Urothelium cell line (cell line): ENCODE data around the gene TBX19.
A peak's percentile ranks its signal among the peaks of the same experiment; 100 is the strongest.

Experiments used
- DNase-seq: peaks from one replicate; pipeline ENCODE4 v3.0.0; 2011; ENCODE audit warnings: low spot score, mixed read lengths
- FAIRE-seq: peaks from 2 replicates; lab custom pipeline; 2011; peaks lifted over from hg19 to GRCh38; lab: Jason Lieb, UNC

TBX19 gene

DNA sequence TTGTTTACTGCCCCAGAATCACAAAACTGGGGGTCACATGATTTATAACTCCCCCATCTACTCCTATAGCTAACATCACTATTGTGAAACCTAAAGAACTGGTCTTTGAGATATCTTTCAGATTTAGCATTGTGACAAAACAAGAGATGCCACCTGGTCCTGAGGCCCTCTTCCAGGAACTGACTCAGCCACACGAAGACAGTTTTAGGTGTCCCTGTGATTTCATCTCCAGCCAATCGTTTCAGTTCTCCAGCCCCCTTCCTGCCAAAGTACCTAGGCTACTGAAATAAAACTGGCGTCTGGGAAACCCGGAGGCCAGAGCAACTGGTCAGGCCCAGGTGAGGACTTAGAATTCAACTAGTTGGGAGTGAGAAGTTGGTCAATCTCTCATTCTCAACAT is 36.6 kb downstream of the TBX19 start:
- no peak for DNase-seq
- FAIRE-seq: no peak

DNA sequence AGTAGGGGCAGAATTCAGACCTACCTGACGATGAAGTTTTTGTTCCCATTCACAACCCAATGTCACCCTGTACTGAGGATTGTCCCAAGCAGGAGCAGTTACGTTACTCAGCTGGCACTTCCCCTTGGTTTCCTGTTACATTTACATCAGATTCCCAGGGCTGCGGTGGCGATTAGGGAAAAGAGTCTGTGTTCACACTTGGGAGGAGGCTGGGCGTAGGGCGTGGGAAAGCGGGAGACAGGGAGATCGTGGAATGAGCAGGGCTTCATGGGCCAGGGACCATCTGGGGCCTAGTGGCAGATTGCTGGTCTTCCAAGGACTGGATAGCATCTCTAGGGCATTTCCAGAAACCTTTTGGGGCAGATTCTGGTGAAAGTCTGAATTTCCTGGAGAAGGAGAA is 39.0 kb downstream of the TBX19 start:
- DNase-seq (no peak), FAIRE-seq (no peak)

DNA sequence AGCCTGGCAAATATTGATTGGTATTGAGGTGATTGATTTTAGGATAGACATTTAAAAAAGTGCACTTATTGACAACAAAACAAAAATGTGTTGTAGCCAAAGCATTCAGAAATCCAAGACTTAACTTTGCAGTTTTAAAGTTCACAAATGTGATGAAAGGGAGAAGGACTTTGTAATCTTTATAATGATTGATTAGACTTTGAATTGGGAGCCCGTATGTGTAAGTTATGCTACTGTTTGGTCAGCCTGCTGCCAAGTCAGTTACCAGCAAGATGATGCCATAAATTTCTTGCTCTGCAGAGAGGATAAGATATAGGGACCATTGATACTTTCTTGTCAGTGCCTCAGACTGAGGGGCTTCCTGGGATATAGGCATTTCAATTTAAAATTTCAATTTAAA is 39.5 kb downstream of the TBX19 start:
- no peak for FAIRE-seq
- no peak for DNase-seq

DNA sequence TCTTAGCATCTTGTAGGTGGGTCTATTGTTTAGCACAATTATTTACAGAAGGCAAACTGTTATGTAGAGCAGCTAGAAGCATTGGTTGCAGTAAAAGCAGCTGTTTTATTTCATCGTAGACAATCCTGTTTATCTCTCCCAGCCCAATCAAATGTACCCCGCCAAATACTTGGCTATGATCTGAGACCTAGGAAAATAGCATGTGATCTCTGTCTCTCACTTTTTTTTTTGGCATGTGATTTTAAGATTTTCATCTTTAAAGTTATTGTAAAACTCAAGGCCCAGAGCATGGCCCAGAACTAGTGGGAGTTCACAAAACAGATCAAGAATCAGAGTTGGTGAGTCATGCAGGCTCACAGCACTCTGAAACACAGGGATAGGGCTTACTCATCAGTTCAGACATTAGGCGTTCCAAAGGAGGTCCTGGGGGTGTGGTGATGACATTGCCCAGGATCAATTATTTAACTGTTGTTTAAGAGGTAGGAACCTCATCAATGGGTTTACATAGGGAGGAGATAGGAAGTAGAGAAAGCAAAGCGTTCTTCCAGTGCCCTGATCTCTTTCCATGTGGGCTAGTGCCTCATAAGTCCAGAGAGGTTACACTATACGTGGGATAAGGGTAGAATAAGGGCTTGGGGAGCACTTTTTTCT is 40.2 kb downstream of the TBX19 start:
- FAIRE-seq: no peak
- DNase-seq: peak; percentile 68

DNA sequence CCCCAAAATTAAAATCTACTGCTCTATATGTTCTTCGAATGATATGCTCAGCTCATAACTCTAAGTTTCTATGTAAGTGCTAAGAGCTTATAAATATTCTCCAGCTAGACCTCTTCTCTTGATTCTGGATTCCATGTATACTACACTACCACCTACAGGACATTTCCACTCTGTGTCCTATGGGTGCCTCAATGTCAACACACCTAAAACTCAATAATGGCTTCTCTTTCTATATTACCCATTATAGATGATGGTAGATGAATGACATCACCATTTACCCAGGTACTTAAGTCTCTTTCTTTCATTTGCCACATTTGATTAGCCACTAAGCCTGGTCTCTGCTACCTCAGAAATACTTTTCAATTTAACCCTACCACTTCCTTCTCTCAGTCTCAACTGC is 41.3 kb downstream of the TBX19 start:
- DNase-seq (no peak), FAIRE-seq (no peak)

DNA sequence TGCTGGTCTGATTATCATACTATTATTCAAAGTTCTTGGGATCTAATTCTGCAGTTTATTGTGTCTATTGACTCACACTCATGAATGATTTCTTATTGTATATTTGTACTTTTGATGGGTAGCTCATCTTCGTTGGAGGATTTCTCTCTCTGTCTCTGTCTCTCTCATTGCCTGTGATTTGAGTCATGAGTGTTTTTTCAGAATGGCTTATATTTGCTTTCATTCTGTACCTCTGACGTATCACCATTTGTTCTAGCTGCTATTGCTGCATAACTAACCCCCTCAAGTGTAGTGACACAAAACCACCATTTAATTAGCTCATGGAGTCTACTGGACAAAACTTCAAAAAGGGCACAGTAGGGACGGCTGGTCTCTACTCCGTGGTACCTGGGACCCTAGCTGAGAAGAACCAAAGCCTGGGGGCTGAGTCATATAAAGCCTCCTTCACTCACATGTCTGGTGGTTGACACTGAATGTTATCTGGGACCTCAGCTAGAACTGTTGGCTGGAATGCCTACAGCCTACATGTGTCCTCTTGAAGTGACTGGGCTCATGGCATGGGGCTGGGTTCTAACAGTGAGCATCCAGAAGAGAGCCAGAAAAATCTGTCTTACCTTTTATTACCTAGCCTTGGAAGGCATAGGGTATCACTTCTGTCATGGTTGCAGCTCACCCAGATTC is 44.2 kb downstream of the TBX19 start:
- DNase-seq: no peak
- no peak for FAIRE-seq

DNA sequence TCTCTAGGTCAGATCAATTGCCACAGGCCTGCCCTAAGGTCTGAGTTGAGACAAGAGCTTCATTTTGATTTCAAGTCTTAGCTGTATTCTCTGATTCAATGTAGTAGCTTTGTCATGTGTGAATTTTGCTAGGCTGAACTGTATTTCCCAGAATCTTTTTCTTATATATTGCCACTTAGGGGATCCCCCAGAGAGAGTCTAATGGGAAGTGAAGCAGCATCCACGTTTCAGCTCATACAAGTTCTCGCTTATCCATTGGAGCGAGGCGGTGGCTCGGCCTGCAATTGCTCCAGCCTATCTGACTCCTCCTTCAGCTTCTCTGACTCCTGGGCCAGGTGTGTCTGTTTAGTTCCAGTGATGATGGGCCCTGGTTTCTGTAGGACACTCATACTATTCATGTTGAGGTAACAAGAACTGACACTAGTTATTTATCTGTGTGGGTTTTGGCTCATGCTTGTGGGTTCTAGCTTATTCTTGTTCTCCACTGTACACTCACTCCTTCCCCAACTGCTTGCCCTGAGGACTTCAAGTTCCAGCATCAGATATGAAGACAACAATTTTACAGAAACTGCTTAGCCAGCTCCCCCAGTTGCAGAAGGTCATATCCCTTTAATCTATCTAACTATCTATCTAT is 48.2 kb downstream of the TBX19 start:
- no peak for DNase-seq

DNA sequence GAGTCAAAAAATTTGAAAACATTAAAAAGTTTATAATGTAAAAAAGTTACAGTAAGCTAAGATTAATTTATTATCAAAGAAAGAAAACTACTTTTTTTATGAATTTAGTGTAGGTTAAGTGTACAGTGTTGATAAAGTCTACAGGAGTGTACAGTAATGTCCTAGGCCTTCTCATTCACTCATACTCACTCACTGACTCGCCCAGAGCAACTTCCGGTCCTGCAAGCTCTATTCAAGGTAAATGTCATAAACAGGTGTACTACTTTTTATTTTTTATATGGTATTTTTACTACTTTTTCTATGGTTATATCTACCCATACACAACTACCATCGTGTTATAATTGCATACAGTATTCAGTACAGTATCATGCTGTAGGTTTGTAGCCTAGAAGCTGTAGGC is 49.6 kb downstream of the TBX19 start:
- FAIRE-seq (no peak), DNase-seq (no peak)

More for the DNA sequence above, 48.2 kb downstream of the TBX19 start:
- FAIRE-seq: no peak

DNA sequence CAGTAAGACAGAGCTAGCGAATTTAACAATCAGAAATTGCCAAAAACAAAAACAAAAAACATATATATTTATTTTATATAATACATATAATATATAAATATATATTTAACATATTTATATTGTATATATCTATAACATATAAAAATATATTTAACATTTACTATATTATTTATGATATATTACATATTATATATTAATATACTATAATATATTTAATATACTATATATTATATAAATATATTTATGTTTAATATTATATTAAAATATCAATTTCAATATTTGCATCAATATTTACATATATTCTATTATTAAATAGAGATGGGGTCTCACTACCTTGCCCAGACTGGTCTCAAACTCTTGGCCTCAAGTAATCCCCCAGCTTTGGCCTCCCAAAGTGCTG is 50.9 kb downstream of the TBX19 start:
- DNase-seq (no peak), FAIRE-seq (no peak)

DNA sequence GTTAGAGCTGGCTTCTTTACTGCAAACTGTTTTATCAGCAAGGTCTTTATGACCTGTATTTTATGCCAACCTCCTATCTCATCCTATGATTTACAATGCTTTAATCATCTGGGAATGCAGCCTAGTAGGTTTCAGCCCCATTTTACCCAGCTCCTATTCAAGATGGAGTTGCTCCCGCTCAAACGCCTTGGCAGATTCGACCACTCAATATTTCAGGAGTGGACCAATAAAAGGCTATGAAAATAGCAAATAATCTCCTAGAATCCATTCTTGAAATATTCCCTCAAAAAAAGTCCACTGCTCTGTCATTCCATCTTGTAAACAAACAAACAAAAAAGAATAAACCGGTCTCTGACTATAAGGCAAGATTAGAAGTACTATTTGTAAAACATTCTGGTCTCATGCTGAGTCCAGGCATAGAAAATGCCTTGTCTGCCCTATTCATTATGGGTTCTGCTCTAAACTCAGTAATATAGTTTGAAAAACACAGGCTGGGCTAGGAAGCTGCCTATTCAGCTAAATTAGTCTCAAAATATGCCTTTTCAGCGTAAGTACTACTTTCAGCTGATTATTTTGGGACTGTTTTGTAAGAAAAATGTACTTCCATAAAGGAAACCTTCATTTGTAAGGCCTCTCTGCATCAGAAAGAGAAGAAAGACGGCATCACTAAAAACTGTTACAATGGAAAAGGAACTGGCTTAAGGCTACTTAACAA is 53.0 kb downstream of the TBX19 start:
- FAIRE-seq (no peak), DNase-seq (no peak)

DNA sequence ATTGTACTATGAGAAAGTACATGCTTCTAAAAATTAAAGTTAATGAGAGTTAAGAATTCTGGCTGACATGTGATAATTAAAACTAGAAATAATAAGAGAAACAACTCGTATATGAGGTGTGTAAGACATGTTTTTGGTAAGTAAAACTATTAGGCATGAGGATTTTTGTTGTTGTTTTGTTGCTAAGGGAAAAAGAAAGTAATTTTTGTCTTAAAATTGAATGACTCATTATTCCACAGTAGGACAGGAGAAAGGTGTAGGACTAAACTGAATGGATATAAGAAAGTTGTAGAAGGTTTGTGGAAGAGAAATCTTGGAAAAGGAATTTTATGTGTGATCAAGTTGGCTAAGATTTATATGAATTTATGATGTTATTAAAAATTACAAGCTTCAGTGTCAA is 54.8 kb downstream of the TBX19 start:
- DNase-seq (no peak), FAIRE-seq (no peak)

DNA sequence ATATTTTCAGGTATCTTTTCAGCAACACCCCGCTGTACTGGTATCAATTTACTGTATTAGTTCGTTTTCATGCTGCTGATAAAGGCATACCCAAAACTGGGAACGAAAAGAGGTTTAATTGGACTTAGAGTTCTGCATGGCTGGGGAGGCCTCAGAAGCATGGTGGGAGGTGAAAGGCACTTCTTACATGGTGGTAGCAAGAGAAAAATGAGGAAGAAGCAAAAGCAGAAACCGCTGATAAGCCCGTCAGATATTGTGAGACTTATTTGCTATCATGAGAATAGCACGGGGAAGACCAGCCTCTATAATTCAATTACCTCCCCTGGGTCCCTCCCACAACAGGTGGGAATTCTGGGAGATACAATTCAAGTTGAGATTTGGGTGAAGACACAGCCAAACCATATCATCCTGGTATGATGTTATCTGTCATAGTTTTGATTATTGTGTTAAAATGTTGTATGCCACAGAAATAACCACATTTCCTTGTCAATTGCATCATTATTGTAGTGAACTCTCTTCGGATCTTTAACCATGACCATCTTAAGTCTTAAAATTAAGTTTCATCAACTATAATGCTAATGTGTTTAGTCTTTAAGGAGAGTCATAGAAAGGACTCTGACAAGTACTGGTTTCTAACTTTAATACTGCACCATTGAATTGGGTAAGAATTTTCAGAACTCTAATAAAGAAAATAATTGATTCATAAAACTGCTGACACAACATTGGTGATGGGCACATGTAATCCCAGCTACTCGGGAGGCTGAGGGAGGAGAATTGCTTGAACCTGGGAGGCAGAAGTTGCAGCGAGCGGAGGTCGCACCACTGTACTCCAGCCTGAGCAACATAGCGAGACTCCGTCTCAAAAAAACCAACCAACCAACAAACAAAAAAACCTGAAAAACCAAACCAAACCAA is 58.2 kb downstream of the TBX19 start:
- no peak for FAIRE-seq
- no peak for DNase-seq

DNA sequence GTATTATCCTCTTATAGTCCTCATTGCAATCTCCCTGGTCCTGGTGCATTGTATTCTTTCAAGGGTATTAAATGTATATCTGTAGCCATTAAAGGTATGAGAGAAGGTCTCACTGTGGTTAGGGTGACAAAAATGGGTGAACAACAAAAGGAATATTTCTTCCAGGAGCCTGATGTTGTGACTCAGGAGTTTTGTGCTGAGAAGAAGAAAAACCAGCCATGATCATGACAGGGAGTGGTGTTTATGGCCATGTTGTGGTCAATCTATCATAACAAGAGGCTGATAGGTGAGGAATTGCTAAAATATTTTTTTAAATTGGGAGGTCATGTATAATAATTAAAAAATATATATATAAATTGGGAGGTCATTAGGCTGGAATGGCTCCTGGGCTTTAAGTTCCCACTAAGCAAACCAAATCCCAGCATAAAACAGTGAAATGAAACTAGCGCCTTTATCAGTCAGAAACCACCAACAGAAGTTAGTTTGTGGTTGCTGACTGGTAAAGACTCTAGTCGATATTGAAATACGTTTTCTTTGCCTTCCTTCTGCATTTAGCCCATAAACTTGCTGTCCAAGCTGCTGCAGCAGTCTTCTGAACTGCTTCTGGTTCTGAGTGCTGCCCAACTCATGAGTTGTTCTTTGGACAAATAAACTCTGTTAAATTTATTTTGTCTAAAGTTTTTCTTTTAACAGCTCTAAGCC is 60.3 kb downstream of the TBX19 start:
- no peak for DNase-seq
- FAIRE-seq: no peak

DNA sequence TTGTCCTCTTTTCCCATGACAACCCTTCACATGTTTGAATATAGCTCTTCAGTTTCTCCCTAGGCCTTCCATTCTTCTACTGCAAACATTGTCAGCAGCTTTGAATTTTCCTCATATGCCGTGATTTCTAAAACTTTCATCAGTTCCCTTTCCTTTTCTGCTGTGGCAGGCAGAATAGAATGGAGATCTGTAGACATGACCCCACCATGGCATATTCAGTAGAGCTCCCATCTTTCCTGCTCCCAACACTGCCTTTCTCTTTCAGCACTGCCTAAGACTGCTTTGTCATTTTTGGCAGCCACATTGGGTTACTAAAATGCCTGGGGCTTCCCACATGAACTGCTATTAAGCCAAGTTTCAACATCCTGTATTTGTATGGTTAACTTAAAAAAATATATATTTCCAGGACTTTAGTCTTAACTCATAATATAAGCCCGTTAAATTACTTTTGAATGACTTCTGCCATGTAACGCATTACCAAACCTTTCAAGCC is 60.9 kb downstream of the TBX19 start:
- no peak for DNase-seq
- no peak for FAIRE-seq

DNA sequence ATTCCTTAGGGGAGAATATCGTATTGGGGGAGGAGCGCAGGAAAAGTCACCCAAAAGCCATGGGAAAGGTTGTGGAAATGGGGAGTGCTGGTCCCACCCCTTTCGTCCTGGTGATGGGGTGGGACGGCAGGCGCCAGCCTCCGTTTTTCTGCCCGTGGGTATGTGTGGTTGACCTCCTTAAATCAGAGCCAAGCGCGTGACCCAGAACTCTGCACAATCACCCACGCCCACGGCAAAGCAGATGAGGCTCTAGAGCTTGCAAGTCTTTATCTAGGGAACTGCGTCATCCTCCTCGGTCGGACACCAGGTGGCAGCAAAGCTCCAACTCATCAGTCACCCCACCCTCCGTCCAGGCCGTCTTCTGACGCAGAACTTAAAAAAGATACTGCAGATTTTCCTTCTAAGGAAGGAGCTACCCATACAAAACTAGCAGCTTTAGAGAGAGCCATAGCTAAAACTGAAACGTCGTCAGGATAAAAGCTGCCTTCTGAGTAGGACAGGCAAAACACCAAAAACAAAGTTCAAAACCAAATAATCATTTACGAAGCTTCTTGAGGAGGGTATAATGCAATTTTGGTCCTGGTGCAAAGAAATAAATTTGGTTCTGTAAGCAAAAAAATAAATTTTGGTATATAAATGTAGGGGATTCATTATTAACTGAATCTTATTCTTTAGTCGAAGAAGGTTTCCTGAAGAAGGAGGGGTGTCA is 62.0 kb downstream of the TBX19 start:
- FAIRE-seq: no peak
- DNase-seq: peak; percentile 74

DNA sequence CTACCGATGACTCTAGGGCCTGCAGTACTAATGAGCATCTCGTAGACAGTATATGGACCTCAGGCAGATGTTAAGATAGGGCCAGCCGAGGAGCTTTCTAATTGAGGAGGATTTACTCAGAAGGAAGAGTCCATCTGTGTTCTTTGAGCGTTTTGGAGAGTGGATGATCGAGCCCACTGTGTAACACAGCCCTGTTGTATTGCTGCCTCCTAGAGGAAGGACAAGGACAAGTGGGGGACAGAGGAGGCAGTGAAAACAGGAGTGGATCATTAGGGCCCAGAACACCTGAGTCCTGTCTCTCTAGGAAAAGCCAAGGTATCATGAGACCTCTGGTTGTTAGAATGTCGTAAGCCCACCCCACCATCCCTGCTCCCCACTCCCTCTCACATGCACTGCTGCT is 62.9 kb downstream of the TBX19 start:
- DNase-seq: peak; percentile 13
- no peak for FAIRE-seq

DNA sequence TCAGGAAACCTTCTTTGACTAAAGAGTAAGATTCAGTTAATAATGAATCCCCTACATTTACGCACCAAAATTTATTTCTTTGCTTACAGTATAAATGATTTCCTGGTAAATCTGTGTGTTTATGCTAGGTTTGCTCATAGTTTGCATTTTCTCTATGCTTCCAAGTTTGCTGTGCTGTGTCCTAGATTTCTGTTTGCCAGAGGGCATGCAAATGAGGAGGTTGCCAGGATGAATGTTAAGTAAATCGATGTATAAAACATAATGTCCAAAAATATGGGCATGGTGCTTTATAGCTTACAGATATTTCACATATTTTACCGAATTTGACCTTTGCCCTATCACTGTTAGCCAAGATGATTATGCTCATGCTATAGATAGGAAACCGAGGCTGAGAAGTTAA is 63.8 kb downstream of the TBX19 start:
- FAIRE-seq (no peak), DNase-seq (no peak)

DNA sequence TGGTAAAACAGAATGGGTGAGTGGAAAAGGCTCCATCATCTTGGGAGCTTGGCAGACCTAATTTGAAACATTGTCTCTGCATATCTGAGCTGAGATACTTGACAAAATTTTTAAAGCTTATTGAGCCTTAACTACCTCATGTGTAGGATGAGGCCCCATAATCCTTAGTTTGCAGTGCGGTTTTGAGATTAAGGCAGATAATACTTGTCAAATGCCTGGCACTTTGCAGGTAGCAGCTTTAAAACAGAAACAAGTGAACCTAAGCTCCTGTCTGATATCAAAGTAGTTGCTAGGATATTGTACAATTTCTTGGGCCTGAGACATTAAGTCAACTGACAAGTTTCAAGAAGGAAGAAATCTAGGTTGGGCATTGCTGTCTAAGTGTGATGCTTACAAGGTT is 65.3 kb downstream of the TBX19 start:
- FAIRE-seq: no peak

DNA sequence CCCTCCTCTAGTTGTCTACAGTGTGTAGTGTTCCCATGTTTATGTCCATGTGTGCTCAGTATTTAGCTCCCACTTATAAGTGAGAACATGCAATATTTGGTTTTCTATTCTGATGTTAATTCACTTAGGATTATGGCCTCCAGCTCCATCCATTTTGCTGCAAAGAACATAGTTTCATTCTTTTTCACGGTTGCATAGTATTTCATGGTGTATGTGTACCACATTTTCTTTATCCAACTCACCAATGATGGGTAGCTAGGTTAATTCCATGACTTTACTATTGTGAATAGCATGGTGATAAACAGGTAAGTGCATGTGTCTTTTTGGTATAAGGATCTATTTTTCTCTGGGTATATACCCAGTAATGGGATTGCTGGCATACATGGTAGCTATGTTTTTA is 67.0 kb downstream of the TBX19 start:
- no peak for FAIRE-seq
- no peak for DNase-seq

More for the DNA sequence above, 65.3 kb downstream of the TBX19 start:
- no peak for DNase-seq
